ENCODE measurements around the gene RAG2.

RAG2 gene

GRCh38 chr11:36598051-36598450, at the start of gene RAG2:
Gene RAG2 (minus strand): TSS chr11:36598236. CDS start chr11:36594168, 4,068 bp downstream.
- DNase-seq (ENCODE audit: low read depth in 1 of 2, low spot score in 1 of 2), result no peak

- DNase-seq (ENCODE audit: low read depth in 1 of 2, low spot score in 1 of 2), result no peak
Observed at GRCh38 chr11:36638556-36638955, 40.5 kb upstream of the RAG2 start.

- no peak for DNase-seq (ENCODE audit: low read depth in 1 of 2, low spot score in 1 of 2)
Observed at GRCh38 chr11:36635066-36635862, 37.2 kb upstream of the RAG2 start.

GRCh38 chr11:36631774-36632173, 33.7 kb upstream of the RAG2 start:
- DNase-seq (ENCODE audit: low read depth in 1 of 2, low spot score in 1 of 2), result no peak

GRCh38 chr11:36628765-36629244, 30.8 kb upstream of the RAG2 start:
- DNase-seq (ENCODE audit: low read depth in 1 of 2, low spot score in 1 of 2), result no peak

- no peak for DNase-seq (ENCODE audit: low read depth in 1 of 2, low spot score in 1 of 2)
Observed at GRCh38 chr11:36628141-36628540, 30.1 kb upstream of the RAG2 start.

GRCh38 chr11:36627471-36627870, 29.4 kb upstream of the RAG2 start:
- no peak for DNase-seq (ENCODE audit: low read depth in 1 of 2, low spot score in 1 of 2)

GRCh38 chr11:36627006-36627405, 29.0 kb upstream of the RAG2 start:
- DNase-seq (ENCODE audit: low read depth in 1 of 2, low spot score in 1 of 2), result no peak

GRCh38 chr11:36623494-36623893, 25.5 kb upstream of the RAG2 start:
- DNase-seq (ENCODE audit: low read depth in 1 of 2, low spot score in 1 of 2), result no peak

- no peak for DNase-seq (ENCODE audit: low read depth in 1 of 2, low spot score in 1 of 2)
Observed at GRCh38 chr11:36622431-36623136, 24.5 kb upstream of the RAG2 start.

GRCh38 chr11:36620246-36620645, 22.2 kb upstream of the RAG2 start:
- no peak for DNase-seq (ENCODE audit: low read depth in 1 of 2, low spot score in 1 of 2)

- DNase-seq (ENCODE audit: low read depth in 1 of 2, low spot score in 1 of 2), result no peak
Observed at GRCh38 chr11:36619502-36619901, 21.5 kb upstream of the RAG2 start.

GRCh38 chr11:36618363-36619047, 20.5 kb upstream of the RAG2 start:
- no peak for DNase-seq (ENCODE audit: low read depth in 1 of 2, low spot score in 1 of 2)

- DNase-seq (ENCODE audit: low read depth in 1 of 2, low spot score in 1 of 2), result no peak
Observed at GRCh38 chr11:36617543-36618362, 19.7 kb upstream of the RAG2 start.

GRCh38 chr11:36615826-36616225, 17.8 kb upstream of the RAG2 start:
- no peak for DNase-seq (ENCODE audit: low read depth in 1 of 2, low spot score in 1 of 2)

GRCh38 chr11:36609383-36609782, 11.3 kb upstream of the RAG2 start:
- DNase-seq (ENCODE audit: low read depth in 1 of 2, low spot score in 1 of 2), result no peak

GRCh38 chr11:36608491-36609199, 10.6 kb upstream of the RAG2 start:
- DNase-seq (ENCODE audit: low read depth in 1 of 2, low spot score in 1 of 2), result no peak

GRCh38 chr11:36605221-36606216, 7.5 kb upstream of the RAG2 start:
- DNase-seq (ENCODE audit: low read depth in 1 of 2, low spot score in 1 of 2), result no peak

GRCh38 chr11:36602135-36602534, 4.1 kb upstream of the RAG2 start:
- no peak for DNase-seq (ENCODE audit: low read depth in 1 of 2, low spot score in 1 of 2)

All from stimulated activated CD4-positive, alpha-beta T cell treated with anti-CD3 and anti-CD28 coated beads, Interleukin-15, amount 100 ng/mL, for 1 hour (primary cell).